D341Med (cell line): ENCODE data around the gene ZNF277.
A peak's percentile ranks its signal among the peaks of the same experiment; 100 is the strongest.

Experiments
- DNase-seq: peaks from one replicate; pipeline ENCODE4 v3.0.0; 2012; ENCODE audit warnings: low spot score

ZNF277 gene

DNA sequence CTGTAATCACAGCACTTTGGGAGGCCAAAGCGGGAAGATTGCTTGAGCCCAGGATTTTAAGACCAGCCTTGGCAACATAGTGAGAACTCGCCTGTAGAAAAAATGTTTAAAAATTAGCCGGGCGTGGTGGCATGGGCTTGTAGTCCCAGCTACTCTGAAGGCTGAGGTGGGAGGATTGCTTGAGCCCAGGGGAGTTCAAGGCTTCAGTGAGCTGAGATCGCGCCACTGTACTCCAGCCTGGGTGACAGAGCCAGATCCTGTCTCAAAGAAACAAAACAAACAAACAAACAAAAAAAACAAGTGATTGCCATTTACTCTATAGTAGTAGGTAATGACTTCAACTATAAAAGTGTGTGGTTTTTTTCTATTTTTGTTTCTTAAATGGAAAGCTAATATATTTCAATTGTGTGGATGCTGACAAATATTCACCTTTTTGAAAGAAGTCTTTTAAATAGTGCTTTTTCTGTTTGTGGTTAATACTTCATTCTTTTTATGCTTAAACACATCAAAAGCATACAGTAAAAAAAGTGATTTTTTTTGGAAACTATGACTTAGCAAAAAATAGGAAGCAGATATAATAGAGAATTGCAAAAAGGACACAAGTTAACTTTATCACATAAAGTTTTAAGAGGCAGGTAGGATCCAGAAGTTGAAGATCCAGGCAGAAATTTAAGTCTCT lies 48.4 kb downstream of the ZNF277 start:
- DNase-seq = no peak

DNA sequence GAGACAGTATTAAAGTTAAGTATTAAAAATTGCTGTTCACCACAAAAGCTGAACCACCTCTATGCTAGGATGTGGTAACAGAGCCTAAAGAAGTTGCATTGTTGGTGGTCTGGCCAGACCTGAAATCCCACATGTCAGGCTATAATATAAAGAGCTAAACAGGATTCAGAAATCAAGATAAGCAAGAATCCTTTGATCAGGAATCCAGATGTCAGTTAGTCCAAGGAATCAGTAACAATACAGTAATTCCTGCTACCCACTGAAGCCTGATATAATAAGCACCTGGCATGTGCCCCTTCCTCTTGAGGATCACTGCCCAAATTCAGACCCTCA lies 48.9 kb downstream of the ZNF277 start:
- no peak for DNase-seq

DNA sequence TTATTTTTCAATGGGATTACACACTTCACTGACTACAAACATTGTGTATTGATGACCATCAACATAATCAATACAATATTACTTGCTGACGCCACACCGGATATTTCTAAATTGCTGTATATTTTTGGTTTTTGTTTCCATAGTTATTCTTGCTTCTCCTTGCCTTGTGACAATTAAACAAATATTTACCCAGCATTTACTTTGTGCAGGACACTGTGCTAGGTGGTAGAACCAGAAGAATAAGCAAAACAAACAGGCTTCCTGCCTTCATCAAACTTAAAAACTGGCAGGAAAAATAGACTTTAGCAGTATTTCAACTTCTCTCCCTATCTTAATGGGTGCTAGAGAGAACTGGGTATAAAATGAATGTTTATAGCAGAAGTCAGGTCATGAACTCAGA lies 50.6 kb downstream of the ZNF277 start:
- no peak for DNase-seq

DNA sequence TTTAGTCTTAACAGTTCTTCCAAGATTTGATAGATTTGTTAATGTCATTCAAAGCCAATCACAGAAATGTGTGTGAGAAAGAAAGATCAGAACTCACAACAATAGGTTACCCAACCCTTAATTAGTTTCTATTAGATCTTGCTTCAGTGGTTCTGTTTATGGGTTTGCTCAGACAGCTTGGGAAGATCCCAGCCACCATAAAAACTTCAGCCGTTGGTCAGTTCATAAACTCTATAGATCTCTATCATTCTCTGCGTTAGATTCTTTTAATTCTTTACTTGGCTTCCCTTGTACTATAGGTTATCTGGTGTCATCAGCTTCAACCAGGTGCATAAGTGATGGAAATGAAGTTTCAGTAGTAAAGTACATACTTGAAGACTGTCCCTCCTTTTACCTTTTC lies 54.4 kb downstream of the ZNF277 start:
- no peak for DNase-seq

DNA sequence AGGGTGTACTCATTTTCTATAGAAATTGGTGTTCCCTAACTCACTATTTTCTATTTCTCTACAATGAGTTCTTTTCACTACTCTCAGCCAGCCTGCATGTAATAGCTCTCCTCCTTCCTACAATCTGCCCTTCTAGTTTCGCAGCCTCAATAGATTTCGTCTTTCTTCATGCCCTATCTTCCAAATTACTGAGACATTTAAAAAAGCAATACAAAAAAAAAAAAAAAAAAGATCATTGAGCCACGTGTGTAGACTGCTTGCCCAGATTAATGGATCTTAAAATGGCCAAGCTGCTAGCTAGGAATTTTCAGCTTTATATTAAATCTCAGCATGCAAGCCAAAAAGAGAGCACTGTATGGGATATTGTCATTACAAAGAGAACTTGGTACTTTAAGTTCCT lies 55.5 kb downstream of the ZNF277 start:
- no peak for DNase-seq

DNA sequence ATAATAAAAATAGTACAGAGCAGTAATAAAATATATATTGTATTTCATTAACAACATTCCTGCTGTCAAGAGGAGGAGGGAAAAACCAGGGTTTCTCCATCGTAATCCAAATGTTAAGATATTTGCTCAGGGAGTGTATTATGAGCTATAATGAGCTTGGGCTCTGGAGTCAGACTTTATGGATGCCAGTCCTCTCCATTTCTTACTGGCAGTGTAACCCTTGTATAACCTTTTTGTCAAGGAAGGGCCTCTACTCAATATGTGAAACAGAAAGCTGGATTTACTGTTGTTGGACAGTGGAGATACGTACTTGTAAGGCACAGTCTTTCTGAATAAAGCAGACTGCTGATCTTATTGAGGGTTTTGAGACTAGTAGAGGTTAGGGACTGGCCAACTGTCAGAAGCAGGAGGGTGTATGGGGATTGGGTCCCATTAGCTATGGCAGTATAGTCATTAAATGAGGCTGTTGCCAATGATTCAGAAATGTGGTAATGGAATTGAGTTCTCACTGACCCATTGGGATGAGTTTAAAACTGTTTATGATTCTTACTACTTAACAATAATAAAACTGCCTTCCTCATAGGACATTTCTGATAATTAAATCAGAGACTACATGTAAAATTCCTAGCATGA lies 56.5 kb downstream of the ZNF277 start:
- no peak for DNase-seq

DNA sequence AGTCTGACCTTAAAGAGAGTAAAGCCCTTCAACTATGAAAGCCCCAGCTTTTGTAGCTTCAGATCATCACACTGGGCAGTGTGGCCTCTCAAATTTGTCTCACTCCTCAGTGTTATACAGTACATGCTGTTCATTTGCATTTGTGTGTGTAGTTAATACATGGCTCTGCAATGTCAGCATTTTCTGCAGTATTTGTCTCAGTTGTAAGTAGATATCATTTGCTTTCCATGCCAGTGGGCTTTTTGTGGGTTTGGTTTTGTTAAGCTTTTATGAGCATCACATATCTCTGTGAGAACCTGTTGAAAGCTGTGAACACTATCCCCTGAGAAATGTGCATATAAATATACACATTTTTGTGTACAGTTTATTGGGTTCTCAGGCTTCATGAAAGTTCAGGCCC lies 57.0 kb downstream of the ZNF277 start:
- DNase-seq = no peak

DNA sequence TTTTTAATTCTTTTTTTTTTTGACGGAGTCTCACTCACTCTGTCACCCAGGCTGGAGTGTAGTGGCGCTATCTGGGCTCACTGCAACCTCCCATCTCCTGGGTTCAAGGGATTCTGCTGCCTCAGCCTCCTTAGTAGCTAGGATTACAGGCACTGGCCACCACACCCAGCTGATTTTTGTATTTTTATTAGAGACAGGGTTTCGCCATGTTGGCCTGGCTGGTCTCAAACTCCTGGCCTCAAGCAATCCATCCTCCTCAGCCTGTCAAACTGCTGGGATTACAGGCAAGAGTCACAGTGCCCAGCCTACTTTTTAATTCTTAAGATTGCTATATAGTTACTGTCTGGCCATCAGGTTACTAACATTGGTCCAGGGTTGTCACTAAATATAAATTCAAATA lies 59.6 kb downstream of the ZNF277 start:
- DNase-seq = no peak

DNA sequence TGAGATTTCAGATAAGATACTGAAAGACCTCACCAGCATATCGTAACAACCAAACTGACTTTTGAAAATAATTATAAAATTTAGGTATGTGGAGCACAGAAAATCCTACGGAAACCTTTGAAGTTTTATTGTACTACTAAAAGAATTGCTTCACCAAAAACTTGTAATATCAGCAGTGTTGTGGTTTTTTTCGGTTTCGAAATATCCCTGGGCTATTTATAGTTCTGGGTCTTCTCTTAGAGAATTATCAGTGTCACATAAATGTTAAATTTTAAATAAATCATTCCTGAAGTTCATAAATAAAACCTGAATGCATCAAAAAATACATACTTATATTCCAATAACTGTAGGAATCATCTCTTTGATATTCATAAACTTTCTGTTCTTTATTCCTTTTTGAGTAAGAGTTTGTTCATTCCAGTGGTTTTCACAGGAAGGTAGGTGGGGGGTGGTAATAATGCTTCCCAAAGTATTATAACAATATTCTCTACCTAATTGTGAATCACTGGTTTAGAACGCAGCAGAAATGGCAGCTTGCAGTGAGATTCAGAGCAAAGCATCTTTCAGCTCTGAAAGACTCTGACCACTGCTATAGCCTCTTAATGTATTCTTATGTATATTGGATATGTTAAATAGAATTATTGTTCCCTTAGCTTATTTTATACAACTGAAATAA lies 60.2 kb downstream of the ZNF277 start:
- DNase-seq = no peak

DNA sequence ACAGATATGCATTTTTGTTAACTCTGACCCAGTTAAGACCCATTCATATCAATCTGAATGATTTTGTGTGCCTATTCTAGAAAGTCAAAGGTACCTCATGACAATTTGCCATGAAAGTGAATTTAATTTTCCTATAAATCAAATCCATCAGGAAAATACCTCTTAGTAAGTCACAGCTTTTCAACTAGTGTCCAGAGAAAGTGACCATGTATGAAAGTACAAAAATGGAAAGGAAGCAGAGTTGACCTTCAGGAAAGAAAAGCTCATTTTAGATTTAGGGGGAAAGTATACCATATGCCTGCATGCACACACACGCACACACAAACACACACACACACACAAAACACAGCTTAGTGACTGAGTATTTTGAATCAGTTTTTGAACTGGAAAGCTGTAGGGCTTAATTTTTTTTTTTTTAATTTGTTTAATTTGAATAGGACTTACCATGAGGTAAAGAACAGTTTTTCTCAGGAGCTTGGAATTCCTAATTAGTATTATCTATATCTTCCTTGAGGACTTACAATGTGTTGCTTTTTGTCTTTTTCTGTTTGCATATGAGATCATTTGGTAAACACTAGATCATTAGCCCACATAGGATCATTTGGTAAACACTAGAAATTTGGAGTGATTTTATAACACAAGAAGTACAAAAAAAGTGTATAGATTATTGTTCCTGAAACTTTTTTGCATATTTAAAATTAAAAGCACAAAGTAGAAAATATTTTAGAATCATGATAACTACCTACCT lies 61.6 kb downstream of the ZNF277 start:
- DNase-seq = no peak

DNA sequence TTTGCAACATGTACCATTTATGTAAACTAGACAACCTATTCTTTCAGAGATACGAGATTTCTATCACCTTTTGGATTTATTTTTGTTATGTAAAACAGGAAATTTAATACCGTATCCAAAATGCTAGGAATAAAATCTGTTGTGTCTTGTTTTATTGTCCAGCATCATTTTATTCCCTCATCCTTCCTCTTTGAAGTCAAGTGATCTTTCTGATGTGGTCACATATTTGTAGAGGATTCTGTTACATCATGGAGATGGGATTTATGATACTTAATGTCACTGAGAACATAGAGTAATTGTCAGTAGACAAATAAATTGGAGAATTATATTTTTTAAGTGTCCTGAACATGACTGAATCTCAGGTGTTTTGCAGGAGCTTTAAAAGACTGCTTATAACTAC lies 64.7 kb downstream of the ZNF277 start:
- no peak for DNase-seq

DNA sequence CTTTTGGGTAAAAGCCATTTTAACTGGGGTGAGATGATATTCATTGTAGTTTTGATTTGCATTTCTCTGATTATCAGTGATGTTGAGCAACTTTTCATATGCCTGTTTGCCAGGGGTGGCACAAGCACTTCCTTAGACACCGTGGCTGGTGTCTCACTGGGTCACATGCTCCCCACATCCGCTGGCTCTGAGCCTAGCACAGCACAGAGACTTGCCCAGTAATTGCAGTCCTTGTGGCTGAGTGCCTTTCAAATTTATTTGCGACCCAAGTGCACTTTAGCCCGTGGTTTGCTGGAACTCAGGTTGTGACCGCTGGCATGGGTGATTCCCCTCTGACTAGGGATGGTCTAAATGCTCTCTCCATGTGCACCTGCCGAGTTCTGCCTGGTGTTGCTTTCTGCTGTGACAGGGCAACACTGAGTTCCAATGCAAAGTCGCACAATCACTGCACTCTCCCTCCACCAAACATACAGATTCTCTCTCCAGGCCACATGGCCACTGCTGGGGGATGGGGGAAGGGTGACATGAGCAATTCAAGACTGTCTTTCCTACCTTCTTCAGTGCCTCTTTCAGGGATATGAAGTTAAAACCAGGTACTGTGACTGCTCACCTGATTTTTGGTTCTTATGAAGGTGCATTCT lies 66.5 kb downstream of the ZNF277 start:
- no peak for DNase-seq

DNA sequence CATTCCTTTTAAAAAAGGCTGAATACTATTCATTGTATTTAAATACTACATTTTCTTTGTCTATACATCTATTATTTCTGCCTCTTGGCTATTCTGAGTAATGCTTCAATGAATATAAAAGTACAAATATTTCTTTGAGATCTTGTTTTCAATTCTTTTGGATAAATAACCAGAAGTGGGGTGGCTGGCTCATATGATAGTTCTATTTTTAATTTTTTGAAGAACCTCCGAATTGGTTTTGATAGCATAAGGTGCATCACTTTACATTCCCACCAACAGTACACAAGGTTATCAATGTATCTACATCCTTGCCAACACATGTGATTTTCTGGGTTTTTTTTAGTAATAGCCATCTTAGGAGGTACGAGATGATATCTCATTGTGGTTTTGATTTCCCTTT lies 72.5 kb downstream of the ZNF277 start:
- DNase-seq = no peak

DNA sequence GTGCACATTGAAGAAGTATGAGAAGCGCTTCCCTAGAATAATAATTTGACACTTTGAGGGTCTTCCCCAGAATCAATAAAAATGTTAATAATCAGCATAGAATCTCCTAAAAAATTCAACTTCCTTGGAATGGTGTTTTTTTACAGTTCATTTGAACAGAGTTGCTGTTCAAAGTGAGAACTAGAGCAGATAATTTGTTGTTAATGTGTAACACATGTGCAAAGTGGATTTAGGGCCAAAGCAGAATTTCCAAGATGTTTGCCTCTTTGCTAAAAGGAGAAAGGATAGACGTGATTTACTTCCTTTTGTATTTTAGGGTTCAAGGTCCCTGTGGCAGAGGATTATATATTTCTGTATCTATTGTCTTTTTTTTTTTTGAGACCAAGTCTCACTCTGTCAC lies 73.8 kb downstream of the ZNF277 start:
- no peak for DNase-seq

DNA sequence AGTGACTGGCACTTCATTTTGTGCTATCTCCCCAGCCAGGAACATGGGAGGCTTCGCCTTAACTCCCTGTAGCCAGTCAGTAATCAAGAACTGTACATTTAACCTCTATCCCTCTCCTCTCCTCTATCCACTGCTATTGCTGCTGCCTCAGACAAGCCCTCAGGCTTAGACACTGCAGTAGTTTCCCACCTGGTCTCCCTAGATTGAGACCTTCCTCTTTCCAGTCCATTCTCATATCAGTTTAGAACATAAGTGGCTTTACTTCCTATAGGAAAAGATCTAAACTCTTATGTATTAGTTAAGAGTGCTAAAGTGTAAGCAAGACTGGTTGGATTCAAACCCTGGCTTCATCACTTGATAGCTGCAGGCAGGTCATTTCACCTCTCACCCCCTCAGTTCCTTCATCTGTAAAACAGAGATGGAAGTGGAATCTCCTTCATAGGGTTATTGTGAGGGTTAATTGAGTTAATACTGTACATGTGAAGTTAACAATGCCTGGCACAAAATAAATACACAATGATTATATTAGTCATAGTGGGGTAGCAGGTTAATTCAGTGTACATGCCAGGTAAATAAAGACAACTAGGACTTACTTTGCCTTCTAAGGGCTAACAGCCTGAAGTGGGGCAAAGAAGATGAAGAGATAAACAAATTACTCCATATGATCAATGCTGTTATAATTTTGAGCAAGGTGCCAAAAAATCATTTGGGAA lies 76.1 kb downstream of the ZNF277 start:
- no peak for DNase-seq

DNA sequence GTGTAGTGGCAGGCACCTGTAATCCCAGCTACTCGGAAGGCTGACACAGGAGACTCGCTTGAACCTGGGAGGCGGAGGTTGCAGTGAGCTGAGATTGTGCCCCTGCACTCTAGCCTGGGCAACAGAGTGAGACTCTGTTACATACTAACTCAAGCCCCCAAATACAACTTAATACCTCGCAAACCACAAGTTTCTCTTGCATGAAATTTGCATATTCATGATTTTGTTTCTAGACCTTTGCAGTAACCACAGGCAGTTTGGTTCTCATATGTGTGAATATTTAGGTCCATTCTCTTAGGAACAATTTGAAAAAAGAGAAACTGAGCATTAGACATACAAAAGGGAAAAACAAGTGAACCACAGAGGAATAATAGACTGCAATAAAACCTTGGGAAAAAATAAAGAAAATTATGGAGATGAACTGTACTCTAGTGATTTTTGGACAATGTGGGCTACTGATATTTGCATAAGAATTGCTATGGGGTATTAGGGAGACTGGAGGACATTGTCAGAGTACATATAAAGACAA lies 77.0 kb downstream of the ZNF277 start:
- no peak for DNase-seq

DNA sequence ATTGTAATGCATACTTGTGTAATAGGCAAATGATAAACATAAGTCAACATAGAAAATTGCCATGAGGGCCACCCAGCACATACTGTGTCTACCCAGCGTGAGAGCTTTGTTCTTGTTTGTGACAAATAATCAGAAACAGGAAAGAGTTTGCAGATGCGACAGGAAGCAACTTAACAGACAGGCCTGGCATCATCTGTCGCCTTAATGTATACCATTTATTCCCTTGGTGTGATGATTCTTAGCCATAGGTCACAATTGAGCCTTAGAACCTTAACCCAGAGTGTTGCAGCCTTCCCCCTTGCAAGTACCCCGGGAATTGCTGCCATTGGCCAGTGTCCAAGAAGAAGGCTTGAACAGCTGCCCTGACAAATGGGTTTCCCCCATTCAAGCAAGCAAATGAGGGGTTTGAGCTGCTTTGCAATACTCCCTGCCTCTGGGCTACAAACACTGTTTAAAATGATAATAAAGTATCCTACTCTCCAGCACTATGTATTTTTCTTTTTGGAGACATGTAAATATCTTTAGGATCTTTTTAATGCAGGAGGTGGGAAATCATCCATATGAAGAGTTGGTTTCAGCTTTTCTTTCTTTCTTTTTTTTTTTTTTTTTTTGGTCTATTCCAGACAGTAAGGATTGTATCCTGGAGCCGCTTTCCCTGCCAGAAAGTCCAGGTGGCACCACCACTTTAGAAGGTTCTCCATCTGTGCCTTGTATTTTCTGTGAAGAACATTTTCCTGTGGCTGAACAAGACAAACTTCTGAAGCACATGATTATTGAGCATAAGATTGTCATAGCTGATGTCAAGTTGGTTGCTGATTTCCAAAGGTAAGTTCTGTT lies 80.0 kb downstream of the ZNF277 start:
- DNase-seq = peak; percentile 53

DNA sequence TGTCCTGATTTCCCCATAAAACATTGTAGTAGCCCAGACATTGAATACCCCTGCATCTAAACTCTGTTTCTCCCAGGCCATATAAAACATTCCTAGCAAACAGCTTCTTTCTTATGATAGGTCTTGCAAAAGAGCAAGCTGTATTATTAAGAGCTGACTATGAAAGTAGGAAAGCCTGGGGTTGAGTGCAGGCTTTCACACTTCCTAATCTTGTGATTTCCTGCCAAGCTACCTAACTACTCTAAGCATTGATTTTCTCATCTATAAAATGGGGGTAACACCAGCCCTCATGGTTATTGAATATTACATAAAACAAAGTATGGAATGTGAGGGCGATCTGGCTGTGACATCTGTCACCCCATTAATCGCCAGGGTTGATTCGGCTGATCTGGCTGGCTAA lies 81.8 kb downstream of the ZNF277 start:
- DNase-seq = no peak

DNA sequence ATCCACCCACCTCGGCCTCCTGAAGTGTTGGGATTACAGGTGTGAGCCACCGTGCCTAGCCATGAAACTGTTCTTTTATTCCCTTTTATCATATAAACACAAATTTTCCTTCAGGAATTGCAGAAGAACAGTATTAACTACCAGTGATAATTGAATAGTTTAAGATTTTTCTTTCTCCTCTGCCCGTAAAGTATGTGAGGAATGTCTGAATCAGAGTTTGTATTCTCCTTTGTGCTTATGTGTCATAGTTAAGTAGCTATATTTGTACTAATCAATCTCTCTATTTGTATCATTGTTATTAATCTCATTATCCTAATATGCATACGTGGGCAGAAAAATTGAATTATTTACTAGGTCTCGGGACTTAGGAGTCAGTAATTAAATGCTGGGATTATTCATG lies 83.6 kb downstream of the ZNF277 start:
- no peak for DNase-seq

DNA sequence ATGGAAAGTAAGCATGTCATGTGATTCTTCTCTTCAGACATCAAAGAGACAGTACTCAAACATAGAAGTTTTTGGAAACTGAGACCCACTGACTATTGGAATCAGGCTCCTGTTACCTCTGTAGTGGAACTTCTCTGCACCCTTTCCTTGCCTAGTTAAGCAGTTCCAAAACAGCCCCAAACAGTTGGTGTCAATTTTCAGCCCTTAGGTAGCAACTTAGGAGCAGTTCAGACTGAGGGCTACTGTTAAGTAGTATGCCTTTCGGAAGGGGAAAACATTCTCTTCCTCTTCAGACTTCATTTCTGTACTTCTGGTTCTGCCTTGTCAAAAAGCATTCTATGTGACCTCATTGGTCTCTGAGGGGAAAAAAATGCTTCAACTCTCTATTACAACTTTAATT lies 85.7 kb downstream of the ZNF277 start:
- no peak for DNase-seq

DNA sequence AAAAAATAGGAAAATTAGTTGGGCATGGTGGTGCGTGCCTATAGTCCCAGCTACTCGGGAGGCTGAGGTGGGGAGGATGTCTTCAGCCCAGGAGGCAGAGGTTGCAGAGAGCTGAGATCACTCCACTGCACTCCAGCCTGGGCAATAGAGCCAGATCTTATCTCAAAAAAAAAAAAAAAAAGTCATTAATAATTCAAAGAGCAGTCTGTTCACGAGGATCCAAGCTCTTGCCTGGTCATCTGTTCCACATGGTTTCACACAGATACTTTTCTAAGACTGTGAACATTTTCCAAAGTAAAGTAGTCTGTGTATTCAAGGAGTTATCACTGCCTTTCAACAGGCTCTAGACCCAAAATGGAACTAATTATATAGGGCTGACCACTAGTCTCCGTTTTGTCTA lies 86.9 kb downstream of the ZNF277 start:
- DNase-seq = no peak
